HG02981 (cell line): Measurements from ENCODE around the gene CACNG7.
"Not testable (repeated sequence)": the region's sequence is repeated elsewhere in the genome, so short reads cannot be mapped to it uniquely, and the experiment has no call there.

Source experiments
- ATAC-seq: cut with Tn5 transposase; IDR thresholded peaks from one replicate; pipeline ENCODE4 v1.9.1; 2021; ENCODE audit warnings: mild to moderate bottlenecking, moderate library complexity; ENCODE audit not compliant: unreplicated experiment

Gene CACNG7

GRCh38 chr19:53904909-53905308 lies 4.2 kb upstream of the CACNG7 start:
- no peak for ATAC-seq

GRCh38 chr19:53905787-53906186 lies 3.3 kb upstream of the CACNG7 start:
- ATAC-seq: no peak

DNA sequence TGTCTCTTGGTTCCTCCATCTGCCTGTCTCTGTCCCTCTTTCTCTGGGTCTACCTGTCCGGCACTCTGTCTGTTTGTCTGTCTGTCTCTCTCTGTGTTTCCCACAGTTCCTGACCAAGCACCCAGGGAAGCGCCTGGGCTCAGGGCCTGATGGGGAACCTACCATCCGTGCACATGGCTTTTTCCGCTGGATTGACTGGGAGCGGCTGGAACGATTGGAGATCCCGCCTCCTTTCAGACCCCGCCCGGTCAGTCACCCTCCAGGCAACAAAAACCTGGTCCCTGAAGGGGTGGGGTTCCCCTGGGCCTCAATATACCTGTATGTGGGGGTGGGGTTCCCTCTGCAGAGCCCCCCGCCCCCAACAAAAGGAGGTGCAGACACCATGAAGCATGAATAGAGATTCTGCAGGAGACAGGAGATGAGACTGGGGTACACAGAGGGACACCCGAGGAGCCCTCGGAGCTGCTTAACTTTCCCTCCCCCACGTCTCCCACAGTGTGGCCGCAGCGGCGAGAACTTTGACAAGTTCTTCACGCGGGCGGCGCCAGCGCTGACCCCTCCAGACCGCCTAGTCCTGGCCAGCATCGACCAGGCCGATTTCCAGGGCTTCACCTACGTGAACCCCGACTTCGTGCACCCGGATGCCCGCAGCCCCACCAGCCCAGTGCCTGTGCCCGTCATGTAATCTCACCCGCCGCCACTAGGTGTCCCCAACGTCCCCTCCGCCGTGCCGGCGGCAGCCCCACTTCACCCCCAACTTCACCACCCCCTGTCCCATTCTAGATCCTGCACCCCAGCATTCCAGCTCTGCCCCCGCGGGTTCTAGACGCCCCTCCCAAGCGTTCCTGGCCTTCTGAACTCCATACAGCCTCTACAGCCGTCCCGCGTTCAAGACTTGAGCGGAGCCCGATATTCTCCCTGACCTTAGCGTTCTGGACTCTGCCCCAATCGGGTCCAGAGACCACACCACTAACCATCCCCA lies 2.6 kb upstream of the CACNG7 start:
- no peak for ATAC-seq

- no peak for ATAC-seq
These were observed 1.9 kb upstream of the CACNG7 start for GRCh38 chr19:53907193-53907581.

DNA sequence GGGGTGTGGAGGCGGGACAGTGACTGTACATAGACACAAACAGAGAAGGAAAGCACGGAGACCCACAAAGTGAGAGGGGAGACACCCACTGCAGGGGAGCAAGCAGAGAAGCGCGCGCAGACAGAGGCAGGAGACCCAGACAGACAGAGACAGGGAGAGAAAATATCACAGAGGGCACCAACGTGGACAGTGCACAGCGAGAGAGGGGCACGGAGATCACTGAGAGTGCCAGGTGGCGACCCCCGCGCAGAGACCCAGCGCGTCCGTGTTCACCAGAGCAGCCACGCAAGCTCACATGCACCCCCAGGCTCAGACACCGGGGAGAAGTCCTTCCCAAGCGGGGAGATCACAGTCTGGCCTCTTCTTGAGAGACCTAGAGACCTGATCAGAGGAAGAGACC lies 1.4 kb upstream of the CACNG7 start:
- ATAC-seq: no peak

- ATAC-seq: no peak
These were observed 758 bp upstream of the CACNG7 start for GRCh38 chr19:53908106-53908934.

GRCh38 chr19:53909471-53910169 lies 542 bp downstream of the CACNG7 start:
- ATAC-seq: no peak

DNA sequence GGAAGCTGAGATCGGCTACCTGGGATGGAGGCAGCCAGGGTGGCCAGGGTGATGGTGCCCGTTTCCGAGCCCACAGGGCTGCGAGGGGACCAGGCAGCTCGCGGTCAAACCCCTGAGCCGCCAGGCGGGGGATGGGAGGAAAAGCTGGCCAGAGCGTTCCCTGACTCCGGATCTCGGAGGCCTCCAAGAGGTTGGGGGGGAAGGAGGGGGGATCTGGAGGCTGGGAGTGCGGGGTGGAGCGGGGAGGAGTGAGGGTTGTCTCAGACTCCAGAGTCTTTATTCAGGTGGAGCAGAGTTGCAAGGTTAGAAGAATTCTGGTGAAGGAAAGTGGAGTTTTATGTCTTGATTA lies 1.1 kb downstream of the CACNG7 start:
- ATAC-seq: no peak

GRCh38 chr19:53912653-53913052 lies 3.6 kb downstream of the CACNG7 start:
- no peak for ATAC-seq

DNA sequence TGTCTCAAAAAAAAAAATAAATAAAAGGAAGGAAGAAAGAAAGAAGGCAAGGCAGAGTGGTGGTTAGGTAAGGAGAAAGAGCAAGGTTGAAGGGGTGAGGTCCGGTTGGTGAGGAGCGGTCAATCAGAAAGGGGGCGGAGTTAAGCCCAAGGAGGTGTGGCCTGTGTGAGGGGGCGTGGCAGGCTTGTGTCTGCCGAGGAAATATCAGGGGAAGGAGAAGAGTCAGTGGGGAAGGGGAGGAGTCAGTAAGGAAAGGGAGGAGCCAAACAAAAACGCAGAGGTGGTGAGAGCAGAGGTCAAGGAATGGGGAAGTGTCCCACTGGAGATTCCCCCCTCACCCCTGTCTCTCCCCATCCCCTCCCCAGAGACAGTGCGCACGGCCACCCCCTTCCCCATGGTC lies 5.9 kb downstream of the CACNG7 start:
- ATAC-seq: no peak

GRCh38 chr19:53916004-53916403 lies 6.9 kb downstream of the CACNG7 start:
- no peak for ATAC-seq

GRCh38 chr19:53917356-53917755 lies 8.3 kb downstream of the CACNG7 start:
- no peak for ATAC-seq

GRCh38 chr19:53927739-53928138 lies 18.7 kb downstream of the CACNG7 start:
- ATAC-seq: no peak

GRCh38 chr19:53936029-53936428 lies 27.0 kb downstream of the CACNG7 start:
- no peak for ATAC-seq

DNA sequence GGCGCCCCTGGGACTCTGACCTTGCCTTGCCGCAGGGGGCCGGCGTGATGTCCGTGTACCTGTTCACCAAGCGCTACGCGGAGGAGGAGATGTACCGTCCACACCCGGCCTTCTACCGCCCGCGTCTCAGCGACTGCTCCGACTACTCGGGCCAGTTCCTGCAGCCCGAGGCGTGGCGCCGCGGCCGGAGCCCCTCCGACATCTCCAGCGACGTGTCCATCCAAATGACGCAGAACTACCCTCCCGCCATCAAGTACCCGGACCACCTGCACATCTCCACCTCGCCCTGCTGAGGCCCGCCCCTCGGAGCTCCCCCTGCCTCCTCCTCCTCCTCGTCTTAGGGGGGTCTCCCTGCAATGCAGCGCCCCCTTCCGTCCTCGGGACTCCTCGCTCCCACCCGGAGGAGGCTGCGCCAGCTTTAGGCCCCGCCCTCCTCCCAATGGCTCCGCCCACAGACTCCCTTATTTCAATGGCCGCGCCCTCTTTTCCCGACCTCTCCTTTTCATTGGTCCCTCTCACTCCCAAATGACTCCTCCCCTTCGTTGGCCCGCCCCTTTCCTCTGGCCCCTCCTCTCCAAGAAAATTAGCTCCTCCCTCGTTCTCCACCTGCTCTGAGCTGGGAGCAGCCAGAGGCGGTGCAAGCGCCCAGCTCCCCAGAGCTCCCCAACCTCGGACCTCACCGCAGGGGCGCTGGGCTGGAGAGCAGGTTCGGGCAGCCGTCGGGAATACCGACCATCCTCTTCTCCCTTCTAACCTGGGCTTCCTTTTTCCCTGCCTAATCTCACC lies 33.1 kb downstream of the CACNG7 start:
- no peak for ATAC-seq

DNA sequence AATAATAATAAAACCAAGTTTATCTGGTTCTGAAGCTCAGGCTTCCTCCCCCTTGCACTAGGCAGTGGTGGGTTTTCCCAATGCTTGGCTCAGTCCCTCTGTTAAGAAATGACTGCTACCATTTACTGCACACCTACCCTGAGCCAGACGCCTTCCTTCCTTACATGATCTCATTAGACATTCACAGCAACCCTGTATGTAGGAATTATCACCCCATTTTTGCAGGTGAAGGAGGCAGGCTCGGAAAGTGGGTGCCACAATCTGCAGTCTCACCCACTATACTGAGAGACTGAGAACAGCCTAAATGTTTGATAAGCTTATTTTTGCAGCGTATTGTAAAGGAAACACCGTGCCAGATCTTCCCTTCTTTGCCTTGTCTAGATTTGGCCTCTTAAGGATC lies 35.3 kb downstream of the CACNG7 start:
- ATAC-seq: no peak

DNA sequence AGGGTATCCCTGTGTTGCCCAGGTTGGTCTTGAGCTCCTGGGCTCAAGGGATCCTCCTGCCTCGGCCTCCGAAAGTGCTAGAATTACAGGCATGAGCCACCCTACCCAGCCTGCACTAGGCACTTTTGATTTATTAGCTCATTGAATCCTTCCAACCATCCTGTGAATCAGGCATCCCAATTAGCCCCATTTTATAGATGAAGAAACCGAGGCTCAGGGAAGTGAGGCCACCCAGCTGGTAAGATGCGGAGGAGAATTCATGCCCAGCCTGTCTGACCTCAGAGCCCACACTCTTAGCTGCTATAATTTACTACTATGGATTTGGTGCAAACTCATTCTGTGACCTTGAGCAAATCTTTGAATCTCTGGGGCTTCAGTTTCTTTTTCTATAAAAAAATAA lies 35.9 kb downstream of the CACNG7 start:
- no peak for ATAC-seq

DNA sequence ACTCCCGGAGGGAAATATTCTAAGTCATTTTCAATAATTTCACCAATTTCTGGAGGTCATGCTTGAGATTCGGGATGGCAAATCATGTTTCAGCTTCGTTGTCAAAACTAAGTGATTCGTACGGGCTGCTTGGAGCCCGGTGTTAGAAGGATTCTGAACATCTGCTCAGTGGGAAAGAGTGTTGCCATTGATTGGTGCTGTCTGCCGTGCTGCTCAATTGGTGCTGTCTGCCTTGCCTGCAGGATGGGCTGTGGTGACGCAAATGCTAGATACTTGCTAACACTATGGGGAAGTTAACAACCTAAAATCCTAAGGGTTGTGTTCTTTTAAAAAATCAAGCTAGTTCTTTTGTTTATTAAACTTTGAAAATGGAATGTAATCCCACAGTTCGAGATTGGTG lies 36.4 kb downstream of the CACNG7 start:
- ATAC-seq: no peak

- ATAC-seq: no peak
These were observed 36.9 kb downstream of the CACNG7 start for GRCh38 chr19:53945998-53946397.

DNA sequence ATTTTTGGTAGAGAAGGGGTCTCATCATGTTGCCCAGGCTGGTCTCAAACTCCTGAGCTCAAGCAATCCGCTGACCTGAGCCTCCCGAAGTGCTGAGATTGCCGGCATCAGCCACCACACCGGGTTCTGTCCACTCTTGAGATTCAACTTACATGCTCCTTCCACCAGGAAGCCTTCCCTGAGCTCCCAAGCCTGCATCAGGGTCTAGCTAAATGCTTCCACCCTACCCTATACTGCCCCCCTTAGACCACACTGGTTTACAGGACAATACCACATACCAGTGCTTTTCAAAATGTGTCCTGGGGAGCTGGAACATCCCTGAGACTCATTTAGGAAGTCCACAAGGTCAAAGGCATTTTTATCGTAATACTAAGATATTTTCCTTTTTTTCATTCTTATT lies 38.5 kb downstream of the CACNG7 start:
- no peak for ATAC-seq

DNA sequence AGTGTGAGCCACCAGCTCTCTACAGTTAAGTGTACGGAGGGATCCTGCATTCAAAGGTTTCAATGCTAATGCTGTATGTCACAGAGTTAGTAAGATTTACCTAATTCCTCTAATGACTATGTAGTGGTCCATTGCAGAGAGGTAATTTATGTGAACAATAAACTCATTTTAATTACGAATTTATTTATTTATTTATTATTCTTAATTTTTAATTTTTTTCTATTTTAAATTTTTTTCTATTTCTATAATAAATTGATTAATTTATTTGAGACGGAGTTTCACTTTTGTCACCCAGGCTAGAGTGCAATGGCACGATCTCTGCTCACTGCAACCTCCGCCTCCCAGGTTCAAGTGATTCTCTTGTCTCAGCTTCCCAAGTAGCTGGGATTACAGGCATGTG lies 39.5 kb downstream of the CACNG7 start:
- not testable (repeated sequence) for ATAC-seq
